Measurements from ENCODE around the gene BCL7A. TPM values are rescaled to one million over a fixed set of nuclear protein-coding genes. Genes with fewer than 3 reads are reported as not detected.

Gene BCL7A
- total RNA-seq, 3 donors from 2014 or later: 8.9 to 10.6 (median 9.0) TPM

DNA sequence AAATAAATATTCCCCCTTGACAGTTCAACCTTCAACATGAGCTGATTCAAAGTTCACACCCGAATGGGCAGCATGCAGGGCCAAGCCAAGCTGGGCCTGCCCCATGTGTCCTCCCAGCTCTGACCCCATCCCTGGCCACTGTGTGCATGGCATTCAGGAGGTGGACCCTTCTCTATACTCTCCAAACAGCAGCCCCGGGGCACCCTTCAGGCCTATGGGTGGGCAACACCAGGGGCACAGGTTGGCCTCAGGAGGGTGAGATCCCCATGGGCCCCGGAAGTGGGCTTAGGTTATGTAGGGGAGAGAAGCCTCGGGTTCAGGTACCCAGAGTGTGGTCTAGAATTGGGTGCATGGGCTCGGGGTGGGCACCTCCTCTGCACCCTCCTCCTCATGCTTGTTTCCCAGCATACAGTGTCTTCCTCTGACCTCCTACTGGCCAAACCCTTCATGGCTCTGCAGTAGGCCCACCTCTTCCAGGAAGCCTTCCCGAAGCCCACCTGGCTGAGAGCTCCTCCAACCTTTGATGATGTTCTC, 31.5 kb upstream of the BCL7A start:
- ATAC-seq (no peak), DNase-seq (no peak)
- Mint-ChIP-seq H3K36me3 (ENCODE audit: insufficient read depth) (no peaks in the 10 kb centered on the region), H3K9me3 (no peaks in the 10 kb centered on the region), H3K4me1 (ENCODE audit: low read depth) (peaks cover 23% of the 10 kb centered on the region), H3K4me3 (no peak overlapping the region), H3K27me3 (ENCODE audit: low read depth) (no peaks in the 10 kb centered on the region)

GRCh38 chr12:121990692-121991603, 30.7 kb upstream of the BCL7A start:
- Mint-ChIP-seq H3K9me3 (no peaks in the 10 kb centered on the region), H3K4me3 (no peak overlapping the region), H3K27me3 (ENCODE audit: low read depth) (no peaks in the 10 kb centered on the region), H3K36me3 (ENCODE audit: insufficient read depth) (no peaks in the 10 kb centered on the region), H3K4me1 (ENCODE audit: low read depth) (peaks cover 23% of the 10 kb centered on the region)
- ATAC-seq: peak; percentile 31 to 36
- DNase-seq: no peak

DNA sequence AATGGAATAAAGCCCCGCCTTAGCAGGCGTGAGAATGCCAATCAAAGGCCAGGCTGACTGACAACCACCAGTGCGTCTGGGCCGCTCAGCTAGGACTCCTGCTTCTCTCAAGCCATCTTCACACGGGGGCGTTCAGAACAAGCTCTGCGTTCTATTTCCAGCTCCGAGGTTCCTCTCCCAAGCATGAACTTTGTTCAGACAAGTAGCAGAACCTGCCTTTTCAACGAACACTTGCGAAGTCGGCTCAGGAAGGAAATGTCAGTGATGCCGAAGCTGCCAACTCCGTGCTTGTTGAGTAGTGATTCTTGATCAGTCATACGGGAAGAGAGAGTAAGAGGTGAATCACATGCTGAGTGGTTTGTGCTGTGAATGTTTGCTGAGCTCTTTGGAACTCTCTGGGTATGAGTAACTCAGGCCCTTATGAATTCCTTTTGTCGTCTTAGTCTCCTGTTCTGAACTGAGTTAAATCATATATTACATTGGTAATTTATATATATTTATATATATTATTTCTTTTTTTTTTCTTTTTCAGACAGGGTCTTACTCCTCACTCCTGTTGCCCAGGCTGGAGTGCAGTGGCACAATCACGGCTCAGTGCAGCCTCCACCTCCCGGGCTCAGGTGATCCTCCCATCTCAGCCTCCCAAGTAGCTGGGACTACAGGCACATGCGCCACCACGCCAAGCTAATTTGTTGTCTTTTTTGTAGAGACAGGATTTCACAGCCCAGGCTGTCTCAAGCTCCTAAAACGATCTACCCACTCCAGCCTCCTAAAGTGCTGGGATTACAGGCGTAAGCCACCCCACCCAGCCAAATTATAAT, 29.4 kb upstream of the BCL7A start:
- Mint-ChIP-seq H3K9me3 (no peaks in the 10 kb centered on the region), H3K4me1 (ENCODE audit: low read depth) (peaks cover 23% of the 10 kb centered on the region), H3K36me3 (ENCODE audit: insufficient read depth) (no peaks in the 10 kb centered on the region), H3K4me3 (peak overlapping the region; percentile 60), H3K27me3 (ENCODE audit: low read depth) (no peaks in the 10 kb centered on the region)
- DNase-seq: peak; percentile 36
- peak; percentile 99 to 100 for ATAC-seq

DNA sequence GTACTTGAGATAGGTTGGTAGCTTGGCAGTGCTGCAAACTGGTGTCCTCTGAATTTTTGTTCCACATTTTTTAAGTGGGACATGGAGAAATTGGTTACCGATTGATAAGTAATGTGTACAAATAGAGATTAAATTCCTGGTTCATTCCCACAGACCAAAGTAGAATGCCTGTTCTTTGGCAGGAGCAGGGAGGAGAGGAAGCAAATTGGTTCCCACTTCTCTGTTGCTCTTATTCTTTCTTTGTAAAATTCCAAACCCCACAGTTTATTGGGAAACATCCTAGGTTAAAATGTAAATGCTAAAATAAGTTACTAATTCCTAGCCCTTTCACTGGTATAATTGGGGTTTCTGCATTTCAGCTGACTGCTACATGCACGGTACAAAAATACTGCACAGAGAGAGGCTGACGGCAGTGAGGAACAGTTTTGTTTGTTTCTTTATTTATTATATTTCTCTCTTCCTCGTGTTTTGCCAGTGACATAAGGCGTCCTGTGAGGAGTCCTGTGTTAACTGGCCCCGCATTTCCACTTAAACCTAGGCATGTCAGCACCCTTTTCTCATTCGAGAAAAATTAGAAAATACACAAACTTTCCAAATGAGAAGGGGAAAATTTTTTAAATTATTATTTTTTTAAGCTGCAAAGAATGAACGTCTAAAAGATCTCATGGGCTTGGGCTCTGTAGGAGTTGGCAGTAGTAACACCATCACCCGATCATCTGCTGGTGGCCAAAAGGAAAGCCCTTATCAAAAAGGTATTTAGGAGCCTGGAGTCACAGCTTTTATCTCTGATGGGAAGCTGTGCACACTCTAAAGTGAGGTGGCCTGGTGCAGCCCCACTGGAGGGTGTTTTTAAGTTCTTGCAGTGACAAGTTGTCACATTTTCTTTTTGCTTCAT, 25.4 kb upstream of the BCL7A start:
- DNase-seq: no peak
- no peak overlapping the region for H3K4me3 Mint-ChIP-seq
- peaks cover 13% of the 10 kb centered on the region for H3K4me1 Mint-ChIP-seq (ENCODE audit: low read depth)
- H3K9me3 Mint-ChIP-seq: peaks cover 4% of the 10 kb centered on the region
- peaks cover 2% of the 10 kb centered on the region for H3K36me3 Mint-ChIP-seq (ENCODE audit: insufficient read depth)
- H3K27me3 Mint-ChIP-seq (ENCODE audit: low read depth): peaks cover 2% of the 10 kb centered on the region
- no peak for ATAC-seq

DNA sequence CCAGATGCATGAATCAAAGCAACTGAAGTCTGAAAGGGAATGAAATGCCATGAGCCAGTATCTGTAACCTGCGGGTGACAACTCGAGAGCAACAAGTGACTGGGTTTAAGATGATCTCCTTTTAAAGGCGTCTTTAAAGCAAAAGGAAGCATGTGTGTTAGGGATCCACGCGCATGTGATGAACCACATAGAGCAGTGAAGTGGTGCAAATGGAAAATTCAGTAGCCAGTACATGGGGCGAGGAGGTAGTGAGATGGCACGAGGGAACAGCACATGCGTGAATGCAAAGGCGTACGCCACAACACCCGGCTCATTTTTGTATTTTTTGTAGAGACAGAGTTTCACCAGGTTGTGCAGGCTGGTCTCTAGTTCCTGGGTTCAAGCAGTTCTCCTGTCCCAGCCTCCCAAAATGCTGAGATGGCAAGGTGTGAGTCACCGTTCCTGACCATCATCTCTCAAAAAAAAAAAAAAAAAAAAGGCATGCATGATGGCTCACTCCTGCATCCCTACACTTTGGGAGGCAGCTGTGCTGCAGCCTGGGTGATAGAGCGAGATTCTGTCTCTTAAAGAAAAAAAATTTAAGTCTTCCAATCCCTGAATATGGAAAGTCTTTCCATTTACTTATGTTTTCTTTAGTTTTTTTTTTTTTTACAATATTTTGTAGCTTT, 24.6 kb upstream of the BCL7A start:
- H3K27me3 Mint-ChIP-seq (ENCODE audit: low read depth): peaks cover 2% of the 10 kb centered on the region
- H3K36me3 Mint-ChIP-seq (ENCODE audit: insufficient read depth): peaks cover 2% of the 10 kb centered on the region
- peaks cover 5% of the 10 kb centered on the region for H3K4me1 Mint-ChIP-seq (ENCODE audit: low read depth)
- DNase-seq (no peak), ATAC-seq (no peak)
- peaks cover 4% of the 10 kb centered on the region for H3K9me3 Mint-ChIP-seq
- no peak overlapping the region for H3K4me3 Mint-ChIP-seq

DNA sequence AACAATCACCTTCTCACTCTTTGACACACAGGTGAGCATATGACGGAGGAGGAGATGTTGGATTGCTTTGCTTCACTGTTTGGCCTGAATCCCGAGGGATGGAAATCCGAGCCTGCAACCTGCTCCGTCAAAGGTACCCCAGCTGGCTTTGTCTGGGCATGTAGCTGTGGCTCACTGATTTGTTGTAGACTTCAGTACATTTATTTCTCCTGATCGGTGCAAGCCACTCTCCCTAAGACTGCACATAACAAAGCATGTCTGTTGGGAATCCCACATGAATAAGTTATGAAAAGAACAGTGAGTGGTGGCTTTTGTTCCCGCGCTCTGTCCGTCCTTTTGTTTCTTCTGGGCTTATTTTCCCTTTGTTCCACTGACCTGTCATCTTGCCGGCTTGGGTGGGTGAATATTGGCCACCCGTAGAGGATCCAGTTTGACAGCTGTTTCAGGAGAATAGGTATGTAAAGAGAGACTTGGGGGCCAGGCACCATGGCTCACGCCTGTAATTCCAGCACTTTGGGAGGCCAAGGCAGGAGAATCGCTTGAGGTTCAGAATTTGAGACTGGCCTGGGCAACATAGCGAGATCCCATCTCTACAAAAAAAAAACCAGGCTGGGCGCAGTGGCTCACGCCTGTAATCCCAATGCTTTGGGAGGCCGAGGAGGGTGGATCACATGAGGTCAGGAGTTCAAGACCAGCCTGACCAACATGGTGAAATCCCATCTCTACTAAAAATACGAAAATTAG, 20.0 kb upstream of the BCL7A start:
- peaks cover 4% of the 10 kb centered on the region for H3K9me3 Mint-ChIP-seq
- no peak for ATAC-seq
- no peak for DNase-seq
- H3K4me3 Mint-ChIP-seq: no peak overlapping the region
- peaks cover 2% of the 10 kb centered on the region for H3K36me3 Mint-ChIP-seq (ENCODE audit: insufficient read depth)
- H3K27me3 Mint-ChIP-seq (ENCODE audit: low read depth): peaks cover 3% of the 10 kb centered on the region
- H3K4me1 Mint-ChIP-seq (ENCODE audit: low read depth): peaks cover 16% of the 10 kb centered on the region

GRCh38 chr12:122003651-122004611, 17.8 kb upstream of the BCL7A start:
- no peak for DNase-seq
- peak; percentile 32 to 76 for ATAC-seq
- Mint-ChIP-seq H3K9me3 (peaks cover 4% of the 10 kb centered on the region), H3K4me3 (no peak overlapping the region), H3K27me3 (ENCODE audit: low read depth) (peaks cover 8% of the 10 kb centered on the region), H3K4me1 (ENCODE audit: low read depth) (peaks cover 23% of the 10 kb centered on the region), H3K36me3 (ENCODE audit: insufficient read depth) (peaks cover 2% of the 10 kb centered on the region)

DNA sequence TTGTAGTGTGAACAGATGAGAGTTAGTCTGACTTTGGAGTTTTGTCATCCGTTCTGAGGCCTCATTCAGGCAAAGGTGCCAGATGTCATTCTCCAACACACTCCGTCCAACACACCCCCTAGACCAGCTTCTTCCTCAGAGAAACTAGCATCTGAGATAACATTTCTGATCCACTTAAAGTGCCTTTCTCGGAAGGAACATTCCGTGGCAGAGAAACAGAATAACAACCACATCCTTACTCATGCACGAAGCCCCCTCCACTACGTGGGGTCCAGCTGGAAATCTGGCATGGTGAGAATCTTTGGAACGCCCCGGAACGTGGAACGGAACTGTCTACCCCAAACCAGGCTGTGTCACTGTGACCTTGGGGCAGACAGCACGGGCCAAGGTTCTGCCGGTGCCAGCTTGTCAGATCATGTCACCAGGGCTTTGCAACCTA, 17.0 kb upstream of the BCL7A start:
- H3K27me3 Mint-ChIP-seq (ENCODE audit: low read depth): peaks cover 6% of the 10 kb centered on the region
- peaks cover 1% of the 10 kb centered on the region for H3K9me3 Mint-ChIP-seq
- no peak overlapping the region for H3K4me3 Mint-ChIP-seq
- no peak for DNase-seq
- no peak for ATAC-seq
- H3K4me1 Mint-ChIP-seq (ENCODE audit: low read depth): peaks cover 23% of the 10 kb centered on the region
- no peaks in the 10 kb centered on the region for H3K36me3 Mint-ChIP-seq (ENCODE audit: insufficient read depth)

DNA sequence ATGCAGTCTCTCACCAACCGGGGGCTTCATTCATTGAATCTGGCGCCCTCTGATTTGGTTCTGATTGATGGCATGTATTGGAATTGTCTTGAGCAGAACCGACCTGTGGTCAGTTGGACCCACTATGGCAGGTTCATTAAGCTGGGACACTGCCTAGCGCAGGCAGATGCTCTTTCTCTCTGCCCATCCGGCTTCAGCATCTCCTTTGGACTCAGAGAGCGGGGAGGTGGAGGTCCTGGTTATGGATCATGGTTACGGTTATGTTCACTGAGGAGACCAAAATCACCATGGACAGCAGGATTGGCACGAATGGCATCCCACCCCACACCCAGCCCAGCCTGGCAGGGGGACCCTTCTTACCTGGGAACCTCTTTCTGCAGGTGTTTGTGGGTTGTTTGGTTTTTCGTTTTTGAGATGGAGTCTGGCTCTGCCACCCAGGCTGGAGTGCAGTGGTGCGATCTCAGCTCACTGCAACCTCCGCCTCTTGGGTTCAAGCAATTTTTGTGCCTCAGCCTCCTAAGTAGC, 16.4 kb upstream of the BCL7A start:
- H3K4me3 Mint-ChIP-seq: no peak overlapping the region
- H3K27me3 Mint-ChIP-seq (ENCODE audit: low read depth): peaks cover 6% of the 10 kb centered on the region

GRCh38 chr12:122006186-122006926, 15.3 kb upstream of the BCL7A start:
- Mint-ChIP-seq H3K36me3 (ENCODE audit: insufficient read depth) (no peaks in the 10 kb centered on the region), H3K4me3 (peak overlapping the region; percentile 29), H3K4me1 (ENCODE audit: low read depth) (peaks cover 23% of the 10 kb centered on the region), H3K9me3 (no peaks in the 10 kb centered on the region), H3K27me3 (ENCODE audit: low read depth) (peaks cover 6% of the 10 kb centered on the region)
- ATAC-seq: peak; percentile 44 to 67
- DNase-seq: no peak

More for the DNA sequence above, 16.4 kb upstream of the BCL7A start:
- DNase-seq: no peak
- ATAC-seq: no peak
- H3K9me3 Mint-ChIP-seq: no peaks in the 10 kb centered on the region
- no peaks in the 10 kb centered on the region for H3K36me3 Mint-ChIP-seq (ENCODE audit: insufficient read depth)
- peaks cover 23% of the 10 kb centered on the region for H3K4me1 Mint-ChIP-seq (ENCODE audit: low read depth)

- Mint-ChIP-seq H3K4me3 (no peak overlapping the region), H3K9me3 (no peaks in the 10 kb centered on the region), H3K36me3 (ENCODE audit: insufficient read depth) (no peaks in the 10 kb centered on the region), H3K4me1 (ENCODE audit: low read depth) (peaks cover 16% of the 10 kb centered on the region), H3K27me3 (ENCODE audit: low read depth) (peaks cover 6% of the 10 kb centered on the region)
- ATAC-seq (no peak), DNase-seq (no peak)
Measured at GRCh38 chr12:122009741-122010140, 11.9 kb upstream of the BCL7A start.

Data from activated T-cell treated with anti-CD3 and anti-CD28 coated beads, Interleukin-2, amount 50 U/mL, for 4 hours (primary cell).